ENCODE results near the gene GLT1D1. TPM values are rescaled to one million over a fixed set of nuclear protein-coding genes. Genes with fewer than 3 reads are reported as not detected.

The GLT1D1 gene
- total RNA-seq, 4 donors from 2014 or later = 0.26 to 3.6 (median 2.9) TPM; not detected in 1

- no peaks in the 10 kb centered on the region for H3K36me3 ChIP-seq
- H3K4me1 ChIP-seq = no peaks in the 10 kb centered on the region
- H3K4me3 ChIP-seq = no peak overlapping the region
- H3K27me3 ChIP-seq = no peaks in the 10 kb centered on the region
- H3K9me3 ChIP-seq = peaks cover 0 to 4% of the 10 kb centered on the region in 2 donors
- no peak overlapping the region for H3K27ac ChIP-seq
- TF ChIP-seq CTCF (IDR thresholded peaks at IDR 0.05) (no peak), POLR2A (IDR thresholded peaks at IDR 0.05) (no peak)
- intact Hi-C loops (cut with DNase I; ENCODE audit: low total_unique reads) = no loop called here
- DNase-seq = no peak
Measured at GRCh38 chr12:128879898-128880764, 26.9 kb downstream of the GLT1D1 start.

- Histone ChIP-seq H3K27ac (no peak overlapping the region), H3K27me3 (no peaks in the 10 kb centered on the region), H3K9me3 (no peaks in the 10 kb centered on the region), H3K4me1 (no peaks in the 10 kb centered on the region), H3K4me3 (no peak overlapping the region), H3K36me3 (no peaks in the 10 kb centered on the region)
- no peak for TF ChIP-seq POLR2A (IDR thresholded peaks at IDR 0.05)
- TF ChIP-seq CTCF (IDR thresholded peaks at IDR 0.05) = no peak
- DNase-seq = no peak
- intact Hi-C loops (cut with DNase I; ENCODE audit: low total_unique reads) = no loop called here
Measured at GRCh38 chr12:128891856-128892255, 38.6 kb downstream of the GLT1D1 start.

GRCh38 chr12:128903236-128903635 lies 50.0 kb downstream of the GLT1D1 start:
- no peak overlapping the region for H3K4me3 ChIP-seq
- intact Hi-C loops (cut with DNase I; ENCODE audit: low total_unique reads) = no loop called here
- no peaks in the 10 kb centered on the region for H3K27me3 ChIP-seq
- DNase-seq = no peak
- no peak for TF ChIP-seq CTCF (IDR thresholded peaks at IDR 0.05)
- TF ChIP-seq POLR2A (IDR thresholded peaks at IDR 0.05) = no peak
- H3K27ac ChIP-seq = no peak overlapping the region
- no peaks in the 10 kb centered on the region for H3K4me1 ChIP-seq
- H3K9me3 ChIP-seq = no peaks in the 10 kb centered on the region
- no peaks in the 10 kb centered on the region for H3K36me3 ChIP-seq

- DNase-seq = no peak
- H3K4me3 ChIP-seq = no peak overlapping the region
- H3K27me3 ChIP-seq = no peaks in the 10 kb centered on the region
- no peaks in the 10 kb centered on the region for H3K4me1 ChIP-seq
- H3K27ac ChIP-seq = no peak overlapping the region
- no peaks in the 10 kb centered on the region for H3K36me3 ChIP-seq
- no peaks in the 10 kb centered on the region for H3K9me3 ChIP-seq
- intact Hi-C loops (cut with DNase I; ENCODE audit: low total_unique reads) = no loop called here
- TF ChIP-seq POLR2A (IDR thresholded peaks at IDR 0.05) (no peak), CTCF (IDR thresholded peaks at IDR 0.05) (no peak)
Measured at GRCh38 chr12:128905003-128905544, 51.8 kb downstream of the GLT1D1 start.

- Histone ChIP-seq H3K4me3 (no peak overlapping the region), H3K27me3 (no peaks in the 10 kb centered on the region), H3K9me3 (no peaks in the 10 kb centered on the region), H3K36me3 (no peaks in the 10 kb centered on the region), H3K4me1 (no peaks in the 10 kb centered on the region), H3K27ac (no peak overlapping the region)
- DNase-seq = no peak
- intact Hi-C loops (cut with DNase I; ENCODE audit: low total_unique reads) = no loop called here
- TF ChIP-seq POLR2A (IDR thresholded peaks at IDR 0.05) = no peak
- no peak for TF ChIP-seq CTCF (IDR thresholded peaks at IDR 0.05)
Measured at GRCh38 chr12:128906485-128907137, 53.3 kb downstream of the GLT1D1 start.

Data from uterus (tissue), 4 donors.